Stimulated activated CD8-positive, alpha-beta memory T cell treated with anti-CD3 and anti-CD28 coated beads, Interleukin-2, amount 100 ng/mL, for 48 hours (primary cell): Measurements from ENCODE around the gene HIVEP3.

ENCODE experiments used
- DNase-seq, 2 donors: peaks; one replicate each; pipeline ENCODE4 v3.0.0-alpha.2; 2020; ENCODE audit warnings: low read depth in 2 of 2

The HIVEP3 gene

DNA sequence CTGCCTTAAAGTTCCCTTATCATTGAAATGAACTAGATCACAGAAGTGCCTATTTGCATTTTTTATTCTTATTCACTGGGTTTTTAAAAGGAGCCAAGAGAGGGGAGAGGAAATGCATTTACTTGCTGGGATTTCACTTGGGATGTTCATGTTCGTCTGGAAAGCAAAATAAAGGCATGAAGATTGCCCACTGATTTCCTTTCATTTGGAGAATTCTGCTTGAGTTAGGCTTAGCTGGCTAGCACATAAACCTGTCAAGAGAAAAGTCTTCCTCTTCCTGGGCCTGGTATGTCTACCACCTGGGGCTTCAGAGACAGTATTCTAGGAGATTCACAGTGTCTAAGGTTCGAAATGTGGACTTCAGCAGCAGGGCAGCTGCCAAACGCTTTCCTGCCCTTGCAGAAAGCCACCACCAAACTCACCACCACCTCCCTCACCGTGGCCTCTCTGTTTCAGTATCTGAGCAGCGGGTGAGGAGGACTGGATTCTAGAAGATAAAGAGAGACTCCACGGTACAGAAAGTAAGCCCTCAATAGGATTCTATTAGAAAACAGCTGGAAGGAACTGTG lies 44.5 kb downstream of the HIVEP3 start:
- DNase-seq: no peak

DNA sequence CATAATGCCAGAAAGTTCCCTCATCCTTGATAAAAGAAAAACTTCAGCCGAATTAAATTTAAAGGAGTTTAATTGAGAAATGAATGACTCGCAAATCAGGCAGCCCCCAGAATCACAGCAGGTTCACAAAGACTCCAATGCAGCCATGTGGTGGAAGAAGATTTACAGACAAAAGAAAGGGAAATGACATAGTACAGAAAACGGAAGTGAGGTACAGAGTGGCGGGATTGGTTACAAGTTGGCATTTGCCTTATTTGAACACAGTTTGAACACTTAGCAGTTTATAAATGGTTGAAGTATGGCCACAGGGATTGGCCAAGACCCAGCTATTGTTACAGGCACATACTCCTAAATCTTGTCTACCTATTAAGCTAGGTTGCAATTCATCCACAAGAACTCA lies 46.6 kb downstream of the HIVEP3 start:
- DNase-seq: no peak

DNA sequence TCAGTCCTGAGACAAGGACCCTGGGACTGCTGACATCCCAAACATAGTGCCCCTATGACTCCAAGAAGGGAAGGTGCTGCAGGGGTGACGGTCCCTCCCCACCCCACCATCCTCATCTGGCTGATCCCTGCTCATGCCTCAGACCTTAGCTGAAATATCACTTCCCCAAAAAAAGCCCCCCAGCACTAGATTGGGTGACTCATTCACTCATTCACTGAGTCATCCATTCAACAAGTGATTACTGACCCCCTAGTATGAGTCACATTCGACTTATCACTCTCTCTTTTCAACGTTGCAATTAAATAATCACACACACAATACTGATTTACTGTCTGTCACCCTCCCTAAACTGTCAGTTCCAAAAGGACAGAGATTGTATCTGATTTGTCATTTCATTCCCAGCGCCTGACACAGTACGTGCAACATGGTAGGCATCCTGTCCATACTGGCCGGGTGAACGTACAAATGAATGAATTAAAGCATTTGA lies 48.6 kb downstream of the HIVEP3 start:
- DNase-seq: no peak

DNA sequence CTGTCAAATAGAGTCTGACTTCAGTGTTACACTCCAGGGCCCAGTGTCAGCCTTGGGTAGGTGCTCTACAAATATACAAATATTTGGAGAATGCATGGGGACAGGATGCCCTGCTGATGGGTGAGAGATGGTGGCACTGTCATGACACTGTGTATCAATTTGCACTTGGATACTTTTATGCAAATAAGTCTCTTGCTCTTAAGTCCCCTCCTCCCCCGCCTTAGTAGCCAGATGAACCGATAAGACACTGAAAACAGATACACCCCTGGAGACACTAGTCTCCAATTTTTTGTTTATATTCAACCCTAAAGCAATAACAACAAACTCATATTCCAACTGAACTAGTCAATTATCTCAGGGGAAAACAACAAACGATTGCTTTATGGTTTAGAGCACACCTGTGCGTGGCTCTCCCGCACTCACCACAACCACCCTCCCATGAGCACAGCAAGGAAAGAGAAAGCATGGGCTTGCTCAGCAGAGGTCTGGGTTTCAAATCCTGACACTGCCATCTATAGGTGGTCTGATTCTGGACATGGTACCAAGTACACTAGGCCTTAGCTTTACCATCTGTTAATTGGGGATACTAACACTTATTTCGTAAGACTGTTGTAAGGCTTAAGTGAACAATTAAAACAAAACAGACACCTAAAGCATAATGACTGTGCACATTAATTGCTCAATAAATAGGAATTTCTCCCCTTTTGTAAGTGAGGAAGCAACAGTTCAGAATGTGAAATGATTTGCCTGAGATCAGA lies 50.3 kb downstream of the HIVEP3 start:
- no peak for DNase-seq

DNA sequence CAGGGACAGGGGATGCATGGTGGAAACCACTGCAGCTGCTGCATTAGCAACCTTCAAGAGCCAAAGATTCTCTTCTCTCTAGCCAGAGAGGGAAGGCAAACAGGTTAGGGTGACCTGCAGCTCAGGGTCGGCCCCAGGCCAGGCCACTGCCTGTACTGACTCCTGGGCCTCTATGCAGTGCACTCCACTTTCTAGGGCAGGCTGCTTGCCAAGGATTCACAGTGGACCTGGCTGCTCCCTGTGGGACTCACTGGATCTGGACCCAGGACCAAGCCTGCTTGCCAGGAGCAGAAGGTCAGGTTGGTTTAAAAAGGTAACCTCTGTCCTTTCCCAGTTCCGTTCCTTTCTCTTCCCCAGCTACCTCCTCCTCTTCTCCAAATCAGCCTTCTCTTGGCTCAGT lies 52.4 kb downstream of the HIVEP3 start:
- no peak for DNase-seq

DNA sequence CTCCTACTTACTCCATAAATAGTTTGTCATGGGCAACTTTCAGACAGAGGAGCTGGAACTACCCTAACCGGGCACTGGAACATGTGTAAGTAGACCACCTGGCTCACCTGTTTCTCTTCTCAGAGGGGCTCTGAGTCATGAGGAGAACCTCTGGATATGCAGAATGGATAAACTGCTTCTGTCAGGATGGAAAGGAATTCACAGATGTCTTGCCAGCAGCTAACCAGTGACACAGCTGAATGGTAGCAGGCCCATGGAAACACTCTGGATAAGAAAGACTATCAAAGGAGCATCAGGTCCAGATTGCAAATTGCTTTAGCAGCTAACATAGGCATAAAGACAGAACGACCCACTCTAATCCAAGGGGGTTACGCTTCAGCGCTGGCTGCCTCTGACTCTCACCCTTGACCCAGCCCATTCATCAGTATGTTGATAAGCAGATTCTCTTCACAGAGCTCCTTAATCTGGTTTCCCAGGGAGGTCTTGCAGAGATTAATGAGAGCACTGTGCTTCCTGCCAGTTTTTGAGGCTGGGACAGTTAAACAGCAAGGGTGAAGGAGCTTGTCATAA lies 54.2 kb downstream of the HIVEP3 start:
- no peak for DNase-seq

DNA sequence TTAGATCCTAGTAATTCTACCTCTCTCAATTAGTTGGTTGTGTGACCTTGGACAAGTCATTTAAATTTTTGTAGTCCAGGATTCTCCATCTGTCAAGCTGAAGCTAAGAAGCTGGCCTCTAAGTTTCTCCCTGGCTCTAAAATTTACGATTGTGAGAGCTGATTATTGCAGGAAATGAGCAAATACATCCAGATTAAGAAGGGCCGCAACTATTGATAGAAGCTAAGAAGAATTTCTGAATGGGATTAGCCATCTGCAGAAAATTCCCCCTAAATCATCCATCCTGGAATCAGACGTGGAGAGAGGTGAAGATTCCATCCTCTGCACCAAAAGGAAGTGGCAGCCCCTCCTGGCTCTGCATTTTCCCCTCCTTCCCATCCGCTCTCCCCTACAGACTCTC lies 55.0 kb downstream of the HIVEP3 start:
- DNase-seq: no peak

DNA sequence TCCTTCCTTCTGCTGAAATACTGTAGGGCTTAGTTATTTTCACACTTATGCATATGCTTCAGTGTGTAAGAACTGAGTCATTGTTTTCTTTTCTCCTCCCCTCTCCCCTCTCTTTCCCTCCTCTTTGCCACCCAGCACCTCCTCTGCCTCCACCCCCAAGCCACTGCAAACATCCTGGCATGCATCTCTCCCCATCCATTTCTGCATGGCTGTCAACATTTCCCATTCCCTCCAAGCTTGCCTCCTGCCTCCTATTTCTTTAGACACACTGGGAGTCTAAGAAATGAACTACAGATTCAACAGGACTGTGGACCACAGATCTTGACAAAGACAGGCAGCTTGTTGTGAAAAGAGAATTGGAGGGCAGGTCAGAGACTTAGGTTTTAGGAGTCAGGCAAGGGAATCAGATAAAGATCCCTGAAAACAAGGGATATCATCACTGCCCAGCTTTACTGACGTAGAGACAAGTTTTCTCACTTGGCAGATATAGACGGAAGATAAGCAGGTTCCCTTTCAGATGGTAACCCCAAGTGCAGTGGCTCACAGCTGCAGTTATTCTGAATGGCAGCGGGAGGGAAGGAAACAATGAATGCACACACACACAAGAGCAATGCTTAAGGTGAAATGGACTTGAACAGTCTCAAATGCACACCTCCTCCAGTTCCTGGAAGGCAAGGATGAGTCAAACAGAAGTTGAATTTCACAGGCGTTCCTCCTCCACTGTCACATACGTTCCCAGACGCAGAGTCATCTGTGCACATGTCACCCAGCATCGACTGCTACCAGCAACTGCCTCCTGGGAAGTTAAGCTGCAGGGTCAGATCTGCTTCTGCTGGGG lies 56.1 kb downstream of the HIVEP3 start:
- DNase-seq: peak; percentile 20 to 45

DNA sequence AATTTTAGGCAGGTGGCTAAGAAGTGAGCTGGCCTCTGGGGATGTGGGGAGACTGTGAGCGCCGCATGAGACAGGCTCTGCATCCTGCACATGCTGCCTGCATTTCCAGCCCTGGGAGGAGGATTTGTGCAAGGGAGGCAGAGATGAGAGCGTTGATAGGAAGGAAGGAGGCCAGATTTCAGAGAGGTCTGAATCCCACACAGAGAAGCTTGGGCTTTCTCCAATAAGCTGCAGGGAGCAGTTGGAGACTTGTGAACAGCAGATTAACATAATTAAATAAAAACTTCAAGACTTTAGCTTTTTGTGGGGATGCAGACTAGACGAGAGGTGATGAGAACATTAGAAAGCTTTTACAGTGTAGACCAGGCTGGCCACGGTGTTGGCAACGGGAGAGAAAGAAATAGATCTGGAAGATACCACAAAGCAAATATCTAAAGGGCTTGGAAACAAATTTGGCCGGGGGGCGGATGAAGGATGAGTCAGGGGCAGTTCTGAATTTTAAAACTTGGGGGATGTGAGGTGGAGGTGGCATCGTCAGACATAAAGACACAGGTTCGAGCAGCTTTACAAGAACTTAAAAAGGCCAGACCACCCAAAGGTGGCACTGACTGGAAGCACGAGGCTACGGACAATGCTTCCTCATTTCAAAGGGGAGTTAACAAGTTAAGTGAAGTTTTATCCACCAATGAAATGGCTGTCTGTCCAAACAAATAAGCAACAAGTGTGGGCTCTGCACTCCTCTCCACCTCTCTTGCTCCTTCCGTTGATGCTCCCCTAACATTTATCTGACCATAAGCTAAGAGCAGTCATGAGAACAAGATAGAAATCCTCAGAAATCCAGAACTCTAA lies 57.0 kb downstream of the HIVEP3 start:
- no peak for DNase-seq

DNA sequence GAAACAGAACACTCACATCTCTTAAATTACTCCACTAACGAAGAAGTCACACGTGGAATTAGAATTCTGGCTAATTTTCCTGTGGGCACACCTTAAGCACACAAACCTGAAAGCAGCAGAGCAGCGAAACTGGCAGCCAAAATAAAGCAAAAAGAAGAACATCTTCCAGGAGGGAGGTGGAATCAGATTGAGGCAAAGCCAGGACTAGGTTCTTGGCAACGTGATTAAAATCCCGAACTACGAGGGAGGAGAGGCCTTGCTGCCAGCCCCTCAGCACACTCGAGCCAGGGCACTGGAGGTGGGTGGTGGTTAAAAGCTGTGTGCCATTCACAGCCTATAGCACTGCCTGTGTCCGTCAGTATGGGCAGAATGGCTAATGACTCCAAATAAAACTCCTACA lies 58.0 kb downstream of the HIVEP3 start:
- no peak for DNase-seq

DNA sequence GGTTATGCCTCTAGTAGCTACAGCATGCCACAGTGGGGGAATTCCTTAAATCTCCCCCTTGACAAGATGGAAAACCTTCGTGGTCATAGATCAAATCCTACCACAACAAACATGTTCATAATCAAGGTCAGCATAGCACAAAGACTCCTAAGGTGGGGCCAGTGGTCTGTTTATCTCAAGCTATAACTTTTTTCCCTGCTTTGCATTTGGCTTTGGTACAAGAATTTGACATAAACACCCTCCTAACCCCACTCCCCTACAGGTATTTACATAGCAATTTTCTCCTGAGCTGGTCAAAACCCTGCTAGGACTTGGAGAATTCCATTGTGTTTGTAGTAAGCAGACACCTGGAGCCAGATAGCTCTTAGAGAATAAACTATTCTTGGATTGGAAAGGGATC lies 58.5 kb downstream of the HIVEP3 start:
- DNase-seq: no peak

DNA sequence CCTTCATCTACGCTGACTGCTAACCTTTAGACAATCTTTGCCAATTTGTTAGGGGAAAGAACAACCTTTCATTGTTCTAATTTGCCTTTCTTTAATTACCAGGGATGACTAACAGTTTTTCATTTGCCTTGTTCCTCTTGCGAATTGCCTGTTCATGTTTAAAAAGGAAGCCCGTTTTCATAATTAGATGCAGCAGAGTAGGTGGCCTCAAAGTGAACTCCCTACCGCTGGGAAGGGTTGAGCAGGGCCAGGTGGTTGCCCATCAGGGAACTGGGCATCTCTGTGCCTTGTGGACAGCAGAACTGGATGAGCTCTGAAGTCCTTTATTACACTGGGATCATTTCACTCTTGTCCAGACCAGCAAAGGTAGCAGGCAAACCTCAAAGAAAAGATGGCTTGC lies 59.0 kb downstream of the HIVEP3 start:
- no peak for DNase-seq

DNA sequence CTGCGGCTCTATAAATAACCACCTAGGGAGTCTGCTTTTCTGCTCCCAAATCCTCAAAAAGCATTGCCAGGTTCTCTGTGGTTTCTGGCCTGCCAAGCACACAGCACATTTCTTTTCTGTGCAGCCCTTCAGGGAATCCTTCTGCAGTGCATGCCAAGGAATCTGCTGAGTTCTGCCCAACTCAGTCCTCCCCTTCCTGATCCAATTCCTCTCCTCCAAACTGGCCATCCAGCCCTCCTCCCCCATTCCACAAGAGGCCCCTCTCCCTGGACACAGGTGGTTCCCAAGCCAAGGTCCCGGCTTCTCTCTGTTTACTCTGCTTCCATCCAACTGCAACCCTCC lies 61.8 kb downstream of the HIVEP3 start:
- DNase-seq: no peak

DNA sequence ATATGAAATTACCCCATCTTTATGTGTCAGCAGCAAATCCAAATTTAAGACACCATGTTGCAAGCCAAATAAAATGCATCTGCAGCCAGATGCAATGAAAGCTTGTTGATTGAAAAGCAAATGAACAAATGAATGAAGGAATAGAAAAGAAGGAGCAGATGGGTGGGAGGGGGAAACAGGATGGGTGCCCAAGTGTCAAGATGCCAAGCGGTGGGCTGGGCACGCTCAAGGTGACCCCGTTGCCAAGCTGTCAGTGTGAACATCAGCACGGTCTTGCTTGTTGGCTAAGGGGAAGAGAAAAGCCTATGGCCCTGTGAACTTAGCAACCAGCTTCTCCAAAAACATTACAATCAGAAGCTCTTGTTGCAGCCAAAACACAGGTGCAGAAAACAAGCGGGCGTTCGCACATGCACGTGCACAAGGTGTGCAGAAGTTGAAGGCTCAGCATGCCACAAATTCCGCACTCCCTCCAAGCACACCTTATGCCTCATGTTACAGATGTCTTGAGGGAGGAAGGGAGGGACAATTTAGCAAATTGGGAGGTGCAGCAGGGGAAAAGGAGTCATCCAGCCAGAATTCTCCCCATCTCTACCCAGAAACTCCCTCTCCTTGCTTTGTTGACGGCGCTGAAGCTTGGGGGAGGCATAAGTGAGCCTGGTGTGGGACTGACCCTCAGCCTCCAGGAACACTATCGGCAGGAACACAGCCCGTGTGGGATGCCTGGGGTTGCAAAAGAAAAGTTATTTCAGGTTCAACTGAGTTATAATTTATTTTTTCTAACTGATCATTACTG lies 62.4 kb downstream of the HIVEP3 start:
- DNase-seq: no peak

DNA sequence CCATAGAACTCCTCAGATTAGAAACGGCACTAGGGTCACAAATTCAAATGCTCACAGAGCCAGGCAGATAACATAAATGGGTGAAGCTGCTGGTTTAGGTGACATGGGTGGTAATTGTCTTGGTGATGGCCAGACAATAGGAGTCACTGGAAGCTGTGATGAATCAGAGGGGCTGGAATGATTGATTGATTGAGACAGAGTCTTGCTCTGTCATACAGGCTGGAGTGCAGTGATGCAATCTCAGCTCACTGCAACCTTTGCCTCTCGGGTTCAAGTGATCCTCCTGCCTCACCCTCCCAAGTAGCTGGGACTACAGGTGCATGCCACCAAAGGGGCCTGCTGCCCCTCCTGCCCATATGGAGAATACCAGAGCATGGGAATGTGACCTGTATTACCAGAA lies 63.0 kb downstream of the HIVEP3 start:
- DNase-seq: no peak

DNA sequence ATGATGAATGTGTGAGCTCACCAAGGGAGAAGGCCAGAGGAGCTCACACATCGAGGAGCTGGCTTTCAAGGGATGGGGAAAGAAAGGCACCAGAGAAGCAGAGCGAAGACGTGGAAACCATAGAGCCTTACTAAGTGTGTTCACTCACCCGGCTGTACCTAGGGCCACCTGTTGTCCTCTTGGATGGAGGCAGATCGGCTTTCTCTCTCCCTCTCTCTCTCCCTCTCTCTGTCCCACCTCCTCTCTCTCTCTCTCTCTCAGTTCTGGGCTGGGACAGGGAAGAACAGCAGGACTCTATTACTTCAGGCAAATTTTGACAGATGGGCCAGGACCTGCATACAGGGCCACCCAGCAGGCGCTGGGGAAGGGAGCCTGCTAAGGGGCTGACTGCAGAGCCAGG lies 64.8 kb downstream of the HIVEP3 start:
- no peak for DNase-seq

DNA sequence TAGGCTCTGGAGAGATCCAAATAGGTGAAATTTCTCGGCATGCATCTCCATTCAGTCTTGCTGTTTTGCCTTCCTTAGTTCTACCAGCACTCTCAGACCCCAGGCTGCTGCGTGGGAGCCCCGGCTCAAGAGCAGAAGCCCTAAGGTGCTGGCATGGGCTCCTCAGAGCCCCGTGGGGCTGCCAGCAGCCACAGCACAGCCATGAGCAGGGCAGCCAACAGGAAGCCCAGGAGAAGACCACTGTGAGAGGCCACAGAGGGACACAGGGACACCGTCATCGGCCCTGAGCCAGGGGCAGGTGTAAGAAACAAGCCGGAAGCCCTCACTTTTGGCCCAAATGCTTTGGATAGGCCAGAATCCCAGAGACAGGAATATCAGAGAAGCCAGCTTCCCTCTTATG lies 66.6 kb downstream of the HIVEP3 start:
- no peak for DNase-seq

DNA sequence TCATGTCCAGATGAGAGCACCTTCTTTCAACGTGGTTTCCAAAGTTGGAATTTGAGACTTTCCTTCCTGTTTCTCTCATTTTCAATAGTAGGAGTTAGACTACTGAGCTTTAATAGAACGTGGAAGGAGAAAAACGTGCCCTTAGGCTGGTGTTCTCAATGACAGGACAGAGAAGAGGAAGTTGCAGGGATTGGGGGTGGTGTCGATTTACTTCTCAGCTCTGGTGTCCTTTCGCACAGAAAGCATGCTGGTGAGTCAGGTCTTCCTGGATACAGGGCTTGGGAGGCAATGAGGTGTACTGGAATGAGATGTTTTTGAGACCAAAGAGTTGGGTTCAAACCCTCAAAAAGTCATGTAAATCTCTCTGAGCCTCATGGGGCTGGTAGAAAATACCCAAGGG lies 67.1 kb downstream of the HIVEP3 start:
- DNase-seq: no peak

DNA sequence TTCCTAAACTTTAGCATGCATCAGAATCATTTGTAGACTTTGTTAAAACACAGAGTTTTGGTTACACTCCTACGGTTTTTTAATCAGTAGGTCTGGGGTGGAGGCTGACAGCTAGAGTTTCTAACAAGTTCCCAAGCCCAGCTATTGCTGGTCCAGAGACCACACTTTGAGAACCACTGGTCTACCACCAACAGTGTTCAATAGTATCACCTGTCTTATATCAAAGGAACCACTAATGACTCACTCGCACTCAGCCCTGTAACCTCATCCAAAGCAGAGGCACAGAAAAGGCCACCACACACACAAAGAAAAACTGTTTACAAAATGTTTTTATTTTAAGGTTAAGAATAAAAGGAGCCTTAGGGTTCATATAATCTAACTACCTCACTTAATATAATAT lies 68.7 kb downstream of the HIVEP3 start:
- no peak for DNase-seq

DNA sequence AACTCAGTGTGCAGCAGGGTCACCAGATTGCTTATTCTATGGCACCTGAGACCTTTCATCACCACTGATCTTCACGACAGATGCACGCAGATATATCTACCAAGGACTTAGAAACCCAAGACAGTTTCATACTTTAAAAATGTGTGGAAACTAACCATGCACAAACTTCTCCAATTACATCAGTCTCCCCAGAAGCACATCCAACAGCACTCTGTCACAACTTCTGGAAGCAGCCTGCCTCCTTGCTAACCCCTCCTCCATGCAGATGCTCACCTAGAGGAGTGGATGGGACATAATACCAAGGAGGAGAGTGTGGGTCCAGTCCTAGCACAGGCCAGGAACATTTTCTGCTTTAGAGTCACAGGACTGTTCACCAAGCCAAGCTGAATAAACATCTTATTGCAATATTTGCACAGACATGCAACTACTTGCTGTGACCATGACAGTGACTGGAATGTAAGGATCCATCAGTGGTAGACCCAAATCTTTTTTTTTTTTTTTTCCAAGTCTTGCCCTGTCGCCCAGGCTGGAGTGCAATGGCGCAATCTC lies 69.4 kb downstream of the HIVEP3 start:
- no peak for DNase-seq
